ENCODE results near the gene TMEM45B.
"Not testable (repeated sequence)": the region's sequence is repeated elsewhere in the genome, so short reads cannot be mapped to it uniquely, and the experiment has no call there.

Gene TMEM45B

GRCh38 chr11:129833260-129833659, 17.6 kb downstream of the TMEM45B start:
- H3K4me3 ChIP-seq (ENCODE audit: low read depth in 1 of 2, low read length in 2 of 2); H3K27ac ChIP-seq (ENCODE audit: low read depth, low read length); H3K4me1 ChIP-seq (ENCODE audit: insufficient read depth, low read length); H3K27me3 ChIP-seq (ENCODE audit: control insufficient read depth in 1 of 2, insufficient read depth in 2 of 2, low read length in 2 of 2); H3K9ac ChIP-seq (ENCODE audit: low read length); H3K36me3 ChIP-seq (ENCODE audit: insufficient read depth, low read length); H3K9me3 ChIP-seq (ENCODE audit: low read length): not testable (repeated sequence)

DNA sequence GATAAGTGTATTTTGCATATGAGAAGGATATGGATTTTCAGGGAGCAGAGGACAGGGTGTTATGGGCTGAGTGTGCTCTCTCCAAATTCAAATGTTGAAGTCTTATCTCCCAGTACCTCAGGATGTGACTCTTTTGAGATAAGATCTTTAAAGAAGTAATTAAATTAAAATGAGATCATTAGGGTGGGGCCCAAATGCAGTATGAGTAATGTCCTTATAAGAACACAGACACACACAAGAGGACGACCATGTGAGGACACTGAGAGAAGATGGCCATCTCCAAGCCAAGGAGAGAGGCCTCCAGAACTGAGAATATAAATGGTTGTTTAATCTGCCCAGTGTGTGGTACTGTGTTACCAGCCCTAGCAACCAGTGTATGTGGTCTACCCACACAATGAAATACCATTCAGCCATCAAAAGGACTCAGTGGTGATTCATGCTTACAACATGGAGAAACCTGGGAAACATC, 20.8 kb downstream of the TMEM45B start:
- H3K4me3 ChIP-seq (ENCODE audit: low read depth in 1 of 2, low read length in 2 of 2); H3K9ac ChIP-seq (ENCODE audit: low read length); H3K27ac ChIP-seq (ENCODE audit: low read depth, low read length); H3K4me1 ChIP-seq (ENCODE audit: insufficient read depth, low read length); H3K9me3 ChIP-seq (ENCODE audit: low read length); H3K27me3 ChIP-seq (ENCODE audit: control insufficient read depth in 1 of 2, insufficient read depth in 2 of 2, low read length in 2 of 2); H3K36me3 ChIP-seq (ENCODE audit: insufficient read depth, low read length): not testable (repeated sequence)

GRCh38 chr11:129836979-129837378, 21.3 kb downstream of the TMEM45B start:
- Histone ChIP-seq H3K36me3 (ENCODE audit: insufficient read depth, low read length) (no peaks in the 10 kb centered on the region), H3K27me3 (ENCODE audit: control insufficient read depth in 1 of 2, insufficient read depth in 2 of 2, low read length in 2 of 2) (no peaks in the 10 kb centered on the region), H3K27ac (ENCODE audit: low read depth, low read length) (no peak overlapping the region), H3K9me3 (ENCODE audit: low read length) (no peaks in the 10 kb centered on the region), H3K9ac (ENCODE audit: low read length) (no peak overlapping the region), H3K4me3 (ENCODE audit: low read depth in 1 of 2, low read length in 2 of 2) (no peak overlapping the region), H3K4me1 (ENCODE audit: insufficient read depth, low read length) (no peaks in the 10 kb centered on the region)

GRCh38 chr11:129840236-129840635, 24.6 kb downstream of the TMEM45B start:
- Histone ChIP-seq H3K36me3 (ENCODE audit: insufficient read depth, low read length) (no peaks in the 10 kb centered on the region), H3K9me3 (ENCODE audit: low read length) (no peaks in the 10 kb centered on the region), H3K27me3 (ENCODE audit: control insufficient read depth in 1 of 2, insufficient read depth in 2 of 2, low read length in 2 of 2) (no peaks in the 10 kb centered on the region), H3K9ac (ENCODE audit: low read length) (no peak overlapping the region), H3K4me1 (ENCODE audit: insufficient read depth, low read length) (no peaks in the 10 kb centered on the region), H3K27ac (ENCODE audit: low read depth, low read length) (no peak overlapping the region), H3K4me3 (ENCODE audit: low read depth in 1 of 2, low read length in 2 of 2) (no peak overlapping the region)

- H3K4me1 ChIP-seq (ENCODE audit: insufficient read depth, low read length), result no peaks in the 10 kb centered on the region
- no peaks in the 10 kb centered on the region for H3K27me3 ChIP-seq (ENCODE audit: control insufficient read depth in 1 of 2, insufficient read depth in 2 of 2, low read length in 2 of 2)
- H3K4me3 ChIP-seq (ENCODE audit: low read depth in 1 of 2, low read length in 2 of 2), result no peak overlapping the region
- H3K9ac ChIP-seq (ENCODE audit: low read length), result no peak overlapping the region
- H3K27ac ChIP-seq (ENCODE audit: low read depth, low read length), result no peak overlapping the region
- H3K9me3 ChIP-seq (ENCODE audit: low read length), result no peaks in the 10 kb centered on the region
- H3K36me3 ChIP-seq (ENCODE audit: insufficient read depth, low read length), result no peaks in the 10 kb centered on the region
Measured at GRCh38 chr11:129842138-129842537, 26.5 kb downstream of the TMEM45B start.

DNA sequence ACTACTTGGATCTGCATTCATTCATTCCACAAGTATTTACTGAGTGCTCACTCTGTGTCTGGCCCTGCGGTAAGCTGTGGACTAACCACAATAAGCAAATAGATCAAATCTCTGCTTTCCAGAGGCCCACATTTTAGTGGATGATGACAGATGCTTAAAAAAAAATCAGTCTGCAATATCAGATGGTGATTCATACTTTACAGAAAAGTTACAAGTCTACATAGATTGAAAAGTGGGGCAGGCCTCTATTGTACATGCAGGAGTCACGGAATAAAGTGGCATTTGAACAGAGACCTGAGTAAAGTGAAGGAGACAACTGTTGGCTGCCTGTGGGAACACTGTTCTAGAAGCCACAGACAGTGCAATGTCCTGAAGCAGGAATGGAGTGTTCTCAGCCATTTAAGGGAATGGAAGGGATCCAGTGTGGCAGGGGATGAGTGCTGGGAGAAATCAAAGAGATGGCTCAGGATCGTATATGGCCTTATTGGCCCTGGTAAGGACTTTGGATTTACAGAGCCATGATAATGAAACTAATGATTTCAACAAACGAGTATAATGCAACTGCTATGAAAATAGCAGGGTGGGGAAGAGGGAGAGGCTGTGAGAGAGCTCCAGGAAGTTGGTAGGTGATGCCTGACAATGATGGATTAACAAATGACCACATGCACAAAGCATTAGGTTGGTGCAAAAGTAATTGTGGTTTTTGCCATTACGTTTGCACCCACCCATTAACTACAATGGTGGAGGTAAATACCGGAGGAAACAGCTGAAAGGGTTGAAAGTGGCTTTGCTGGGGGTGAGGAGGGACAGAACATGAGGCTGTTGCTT, 31.1 kb downstream of the TMEM45B start:
- H3K9ac ChIP-seq (ENCODE audit: low read length), result no peak overlapping the region
- no peak overlapping the region for H3K27ac ChIP-seq (ENCODE audit: low read depth, low read length)
- H3K9me3 ChIP-seq (ENCODE audit: low read length), result no peaks in the 10 kb centered on the region
- no peak overlapping the region for H3K4me3 ChIP-seq (ENCODE audit: low read depth in 1 of 2, low read length in 2 of 2)
- H3K27me3 ChIP-seq (ENCODE audit: control insufficient read depth in 1 of 2, insufficient read depth in 2 of 2, low read length in 2 of 2), result no peaks in the 10 kb centered on the region
- H3K4me1 ChIP-seq (ENCODE audit: insufficient read depth, low read length), result no peaks in the 10 kb centered on the region
- H3K36me3 ChIP-seq (ENCODE audit: insufficient read depth, low read length), result no peaks in the 10 kb centered on the region

GRCh38 chr11:129847361-129847760, 31.7 kb downstream of the TMEM45B start:
- not testable (repeated sequence) for H3K9ac ChIP-seq (ENCODE audit: low read length)

GRCh38 chr11:129849447-129850130, 33.9 kb downstream of the TMEM45B start:
- no peaks in the 10 kb centered on the region for H3K9me3 ChIP-seq (ENCODE audit: low read length)
- no peak overlapping the region for H3K27ac ChIP-seq (ENCODE audit: low read depth, low read length)
- no peak overlapping the region for H3K9ac ChIP-seq (ENCODE audit: low read length)
- no peaks in the 10 kb centered on the region for H3K36me3 ChIP-seq (ENCODE audit: insufficient read depth, low read length)
- H3K27me3 ChIP-seq (ENCODE audit: control insufficient read depth in 1 of 2, insufficient read depth in 2 of 2, low read length in 2 of 2), result no peaks in the 10 kb centered on the region
- no peak overlapping the region for H3K4me3 ChIP-seq (ENCODE audit: low read depth in 1 of 2, low read length in 2 of 2)
- H3K4me1 ChIP-seq (ENCODE audit: insufficient read depth, low read length), result no peaks in the 10 kb centered on the region

More at GRCh38 chr11:129847361-129847760, 31.7 kb downstream of the TMEM45B start:
- not testable (repeated sequence) for H3K36me3 ChIP-seq (ENCODE audit: insufficient read depth, low read length); H3K4me1 ChIP-seq (ENCODE audit: insufficient read depth, low read length); H3K4me3 ChIP-seq (ENCODE audit: low read depth in 1 of 2, low read length in 2 of 2); H3K9me3 ChIP-seq (ENCODE audit: low read length); H3K27me3 ChIP-seq (ENCODE audit: control insufficient read depth in 1 of 2, insufficient read depth in 2 of 2, low read length in 2 of 2); H3K27ac ChIP-seq (ENCODE audit: low read depth, low read length)

GRCh38 chr11:129852125-129852740, 36.6 kb downstream of the TMEM45B start:
- no peaks in the 10 kb centered on the region for H3K36me3 ChIP-seq (ENCODE audit: insufficient read depth, low read length)
- no peaks in the 10 kb centered on the region for H3K4me1 ChIP-seq (ENCODE audit: insufficient read depth, low read length)
- H3K9me3 ChIP-seq (ENCODE audit: low read length), result no peaks in the 10 kb centered on the region
- no peak overlapping the region for H3K4me3 ChIP-seq (ENCODE audit: low read depth in 1 of 2, low read length in 2 of 2)
- H3K9ac ChIP-seq (ENCODE audit: low read length), result no peak overlapping the region
- no peak overlapping the region for H3K27ac ChIP-seq (ENCODE audit: low read depth, low read length)
- no peaks in the 10 kb centered on the region for H3K27me3 ChIP-seq (ENCODE audit: control insufficient read depth in 1 of 2, insufficient read depth in 2 of 2, low read length in 2 of 2)

- Histone ChIP-seq H3K4me1 (ENCODE audit: insufficient read depth, low read length) (no peaks in the 10 kb centered on the region), H3K36me3 (ENCODE audit: insufficient read depth, low read length) (no peaks in the 10 kb centered on the region), H3K4me3 (ENCODE audit: low read depth in 1 of 2, low read length in 2 of 2) (no peak overlapping the region), H3K27me3 (ENCODE audit: control insufficient read depth in 1 of 2, insufficient read depth in 2 of 2, low read length in 2 of 2) (no peaks in the 10 kb centered on the region), H3K9me3 (ENCODE audit: low read length) (no peaks in the 10 kb centered on the region), H3K9ac (ENCODE audit: low read length) (no peak overlapping the region), H3K27ac (ENCODE audit: low read depth, low read length) (no peak overlapping the region)
Measured at GRCh38 chr11:129853518-129854231, 38.0 kb downstream of the TMEM45B start.

GRCh38 chr11:129854232-129854805, 38.7 kb downstream of the TMEM45B start:
- H3K27me3 ChIP-seq (ENCODE audit: control insufficient read depth in 1 of 2, insufficient read depth in 2 of 2, low read length in 2 of 2), result no peaks in the 10 kb centered on the region
- no peaks in the 10 kb centered on the region for H3K9me3 ChIP-seq (ENCODE audit: low read length)
- no peak overlapping the region for H3K27ac ChIP-seq (ENCODE audit: low read depth, low read length)
- H3K4me1 ChIP-seq (ENCODE audit: insufficient read depth, low read length), result no peaks in the 10 kb centered on the region
- H3K4me3 ChIP-seq (ENCODE audit: low read depth in 1 of 2, low read length in 2 of 2), result no peak overlapping the region
- no peaks in the 10 kb centered on the region for H3K36me3 ChIP-seq (ENCODE audit: insufficient read depth, low read length)
- no peak overlapping the region for H3K9ac ChIP-seq (ENCODE audit: low read length)

Measured in muscle layer of colon (tissue), 2 donors.